GM12801 (cell line): ENCODE data around the gene TCF3.

ENCODE experiments used
- CTCF ChIP-seq: IDR thresholded peaks from one replicate; pipeline ENCODE4 v1.5.1; 2011; ENCODE audit warnings: control low read depth; ENCODE audit not compliant: insufficient read length; ENCODE audit errors: extremely low read depth

TCF3 gene

GRCh38 chr19:1632462-1633268, 19.8 kb downstream of the TCF3 start:
- TF ChIP-seq CTCF, result no peak

- no peak for TF ChIP-seq CTCF
Observed at GRCh38 chr19:1631557-1632100, 20.8 kb downstream of the TCF3 start.

GRCh38 chr19:1630811-1631210, 21.6 kb downstream of the TCF3 start:
- no peak for TF ChIP-seq CTCF

- TF ChIP-seq CTCF, result no peak
Observed at GRCh38 chr19:1630012-1630411, 22.4 kb downstream of the TCF3 start.

- TF ChIP-seq CTCF, result no peak
Observed at GRCh38 chr19:1629256-1629808, 23.1 kb downstream of the TCF3 start.

GRCh38 chr19:1627194-1627593, 25.2 kb downstream of the TCF3 start:
- TF ChIP-seq CTCF, result no peak

GRCh38 chr19:1626417-1627010, 25.9 kb downstream of the TCF3 start:
- TF ChIP-seq CTCF, result no peak
